SIG-M5 (cell line): ENCODE measurements around the gene AP4B1.
A peak's percentile ranks its signal among the peaks of the same experiment; 100 is the strongest.
"Not testable (repeated sequence)": the region's sequence is repeated elsewhere in the genome, so short reads cannot be mapped to it uniquely, and the experiment has no call there.

ENCODE experiments used
- DNase-seq: peaks from one replicate; lab custom pipeline; 2025; lab: John Stamatoyannopoulos, UW

AP4B1 gene

GRCh38 chr1:113904674-113905434, at the start of gene AP4B1, which contains the start of gene DCLRE1B:
TSS of gene AP4B1 (minus strand) at chr1:113904799. CDS start at chr1:113904717, 82 bp downstream.
TSS of gene DCLRE1B (plus strand) at chr1:113905326. CDS start at chr1:113905587, 261 bp downstream.
- DNase-seq: peak; percentile 98

- no peak for DNase-seq
These were observed 47.1 kb upstream of the AP4B1 start for GRCh38 chr1:113951719-113952118.

DNA sequence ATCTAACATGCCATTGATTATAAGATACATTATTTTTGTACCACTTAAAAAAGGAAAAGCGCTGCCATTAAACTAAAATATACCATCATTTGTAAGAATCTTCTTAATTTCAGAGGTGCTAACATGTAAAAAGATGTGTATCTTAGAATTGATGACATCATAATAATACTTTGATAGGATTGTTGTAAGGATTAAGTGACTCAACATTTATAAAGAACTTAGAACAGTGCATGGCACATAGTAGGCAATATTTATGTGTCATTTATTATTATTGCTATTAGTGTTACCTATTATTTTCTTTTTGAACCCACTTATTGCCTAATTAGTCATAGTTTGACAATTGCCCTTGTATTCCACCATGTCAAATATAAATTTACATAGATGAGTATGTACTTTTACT, 46.3 kb upstream of the AP4B1 start:
- DNase-seq: no peak

GRCh38 chr1:113949007-113949406, 44.4 kb upstream of the AP4B1 start:
- no peak for DNase-seq

DNA sequence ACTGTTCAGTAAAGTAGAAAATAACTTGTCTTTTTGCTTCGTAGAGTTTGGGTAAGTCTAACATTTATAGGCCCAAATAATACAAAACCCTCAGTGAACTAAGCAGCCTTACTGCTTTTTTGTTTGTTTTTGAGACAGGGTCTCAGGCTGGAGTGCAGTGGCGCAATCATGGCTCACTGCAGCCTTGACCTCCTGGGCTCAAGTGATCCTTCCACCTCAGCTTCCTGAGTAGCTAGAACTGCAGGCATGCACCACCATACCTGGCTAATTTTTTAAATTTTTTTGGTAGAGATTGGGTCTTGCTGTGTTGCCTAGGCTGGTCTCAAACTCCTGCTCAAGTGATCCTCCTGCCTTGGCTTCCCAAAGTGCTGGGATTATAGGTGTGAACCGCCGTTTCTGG, 43.6 kb upstream of the AP4B1 start:
- not testable (repeated sequence) for DNase-seq

- DNase-seq: no peak
These were observed 42.9 kb upstream of the AP4B1 start for GRCh38 chr1:113947388-113948107.

- no peak for DNase-seq
These were observed 42.2 kb upstream of the AP4B1 start for GRCh38 chr1:113946678-113947387.

DNA sequence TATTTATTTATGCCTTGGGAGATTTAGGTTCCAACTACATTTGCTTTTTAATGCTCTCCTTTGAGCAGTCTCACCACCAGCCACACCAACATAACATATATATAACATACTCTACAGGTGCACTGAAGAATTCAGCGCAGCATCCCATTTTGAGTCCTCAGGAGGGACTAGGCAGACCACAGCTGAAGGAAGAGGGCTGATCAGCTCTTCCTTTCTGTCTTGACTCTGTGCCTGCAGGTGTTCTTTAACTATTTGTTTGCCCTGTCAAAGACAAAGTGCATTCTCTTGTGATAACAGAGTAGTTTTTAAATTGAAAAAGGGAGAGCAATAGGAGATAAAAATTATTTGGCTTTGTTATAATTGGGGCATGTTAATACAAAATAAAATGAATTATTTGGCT, 41.5 kb upstream of the AP4B1 start:
- no peak for DNase-seq

GRCh38 chr1:113945329-113945728, 40.7 kb upstream of the AP4B1 start:
- no peak for DNase-seq

DNA sequence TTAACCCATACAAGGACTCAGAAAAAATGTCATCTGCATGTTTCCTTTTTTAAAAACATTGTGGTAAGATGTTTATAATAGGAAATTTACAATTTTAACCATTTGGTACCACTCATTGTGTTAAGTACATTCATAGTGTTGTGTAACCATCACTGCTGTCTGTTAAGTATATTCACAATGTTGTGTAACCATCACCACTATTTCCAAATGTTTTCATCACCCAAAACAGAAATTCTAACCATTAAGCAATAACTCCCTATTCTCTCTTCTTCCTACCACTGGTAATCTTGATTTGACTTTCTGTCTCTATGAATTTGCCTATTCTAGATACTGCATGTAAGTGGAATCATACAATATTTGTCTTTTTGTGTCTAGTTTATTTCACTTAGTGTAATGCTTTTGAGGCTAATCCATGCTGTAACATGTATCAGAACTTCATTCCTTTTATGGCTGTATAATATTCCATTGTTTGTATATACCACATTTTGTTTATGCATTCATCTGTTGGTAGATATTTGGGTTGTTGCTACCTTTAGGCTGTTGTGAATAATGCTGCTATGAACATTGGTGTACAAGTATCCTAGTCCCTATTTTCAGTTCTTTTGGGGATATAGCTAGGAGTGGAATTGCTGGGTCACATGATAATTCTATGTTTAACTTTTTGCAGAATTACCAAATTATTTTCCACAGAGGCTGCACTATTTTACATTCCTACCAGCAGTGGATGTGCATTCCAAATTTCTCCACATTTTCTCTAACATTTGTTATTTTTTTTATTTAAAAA, 38.6 kb upstream of the AP4B1 start:
- DNase-seq: peak; percentile 69

- no peak for DNase-seq
These were observed 37.9 kb upstream of the AP4B1 start for GRCh38 chr1:113942527-113942926.

- DNase-seq: no peak
These were observed 36.6 kb upstream of the AP4B1 start for GRCh38 chr1:113941245-113941559.

DNA sequence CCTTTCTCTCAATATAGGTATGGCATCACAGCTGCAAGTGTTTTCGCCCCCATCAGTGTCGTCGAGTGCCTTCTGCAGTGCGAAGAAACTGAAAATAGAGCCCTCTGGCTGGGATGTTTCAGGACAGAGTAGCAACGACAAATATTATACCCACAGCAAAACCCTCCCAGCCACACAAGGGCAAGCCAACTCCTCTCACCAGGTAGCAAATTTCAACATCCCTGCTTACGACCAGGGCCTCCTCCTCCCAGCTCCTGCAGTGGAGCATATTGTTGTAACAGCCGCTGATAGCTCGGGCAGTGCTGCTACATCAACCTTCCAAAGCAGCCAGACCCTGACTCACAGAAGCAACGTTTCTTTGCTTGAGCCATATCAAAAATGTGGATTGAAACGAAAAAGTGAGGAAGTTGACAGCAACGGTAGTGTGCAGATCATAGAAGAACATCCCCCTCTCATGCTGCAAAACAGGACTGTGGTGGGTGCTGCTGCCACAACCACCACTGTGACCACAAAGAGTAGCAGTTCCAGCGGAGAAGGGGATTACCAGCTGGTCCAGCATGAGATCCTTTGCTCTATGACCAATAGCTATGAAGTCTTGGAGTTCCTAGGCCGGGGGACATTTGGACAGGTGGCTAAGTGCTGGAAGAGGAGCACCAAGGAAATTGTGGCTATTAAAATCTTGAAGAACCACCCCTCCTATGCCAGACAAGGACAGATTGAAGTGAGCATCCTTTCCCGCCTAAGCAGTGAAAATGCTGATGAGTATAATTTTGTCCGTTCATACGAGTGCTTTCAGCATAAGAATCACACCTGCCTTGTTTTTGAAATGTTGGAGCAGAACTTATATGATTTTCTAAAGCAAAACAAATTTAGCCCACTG, 36.0 kb upstream of the AP4B1 start:
- peak; percentile 84 for DNase-seq

DNA sequence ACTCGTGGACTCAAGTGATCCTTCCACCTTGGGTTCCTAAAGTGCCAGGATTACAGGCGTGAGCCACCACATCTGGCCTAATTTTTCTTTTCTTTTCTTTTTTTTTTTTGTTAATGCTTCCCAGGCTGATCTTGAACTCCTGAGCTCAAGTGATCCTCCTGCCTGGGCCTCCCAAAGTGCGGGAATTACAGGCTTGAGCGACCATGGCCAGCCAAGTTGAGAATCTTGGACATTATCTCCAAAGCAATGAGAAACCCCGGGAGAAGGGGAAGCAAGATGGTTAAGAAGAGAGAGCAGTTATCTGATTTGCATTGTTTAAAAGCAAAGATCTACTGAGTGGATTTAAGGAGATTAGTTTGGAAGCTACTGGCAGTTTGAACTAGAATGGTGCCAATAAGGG, 33.6 kb upstream of the AP4B1 start:
- no peak for DNase-seq

- no peak for DNase-seq
These were observed 32.5 kb upstream of the AP4B1 start for GRCh38 chr1:113937146-113937545.

GRCh38 chr1:113935970-113936369, 31.4 kb upstream of the AP4B1 start:
- no peak for DNase-seq

GRCh38 chr1:113935176-113935575, 30.6 kb upstream of the AP4B1 start:
- DNase-seq: no peak

DNA sequence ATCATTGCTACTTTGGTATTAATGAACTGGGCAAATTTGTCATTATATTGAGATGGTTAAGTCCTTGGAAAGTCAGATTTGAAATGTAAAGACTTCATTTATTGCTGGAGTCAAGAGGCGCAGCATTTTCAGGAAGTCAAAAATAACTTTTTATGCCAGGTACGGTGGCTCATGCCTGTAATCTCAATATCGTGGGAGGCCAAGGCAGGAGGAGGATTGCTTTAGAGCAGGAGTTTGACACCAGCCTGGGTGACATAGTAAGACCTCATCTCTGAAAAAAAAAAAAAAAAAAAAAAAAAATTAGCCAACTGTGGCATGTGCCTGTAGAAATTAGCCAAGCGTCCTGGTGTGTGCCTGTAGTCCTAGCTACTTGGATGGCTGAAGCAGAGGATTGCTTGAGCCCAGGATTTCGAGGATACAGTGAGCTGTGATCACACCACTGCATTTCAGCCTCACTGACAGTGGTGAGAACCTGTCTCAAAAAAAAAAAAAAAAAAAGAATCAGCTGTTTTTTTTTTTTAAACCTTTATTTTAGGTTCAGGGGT, 30.0 kb upstream of the AP4B1 start:
- DNase-seq: no peak

DNA sequence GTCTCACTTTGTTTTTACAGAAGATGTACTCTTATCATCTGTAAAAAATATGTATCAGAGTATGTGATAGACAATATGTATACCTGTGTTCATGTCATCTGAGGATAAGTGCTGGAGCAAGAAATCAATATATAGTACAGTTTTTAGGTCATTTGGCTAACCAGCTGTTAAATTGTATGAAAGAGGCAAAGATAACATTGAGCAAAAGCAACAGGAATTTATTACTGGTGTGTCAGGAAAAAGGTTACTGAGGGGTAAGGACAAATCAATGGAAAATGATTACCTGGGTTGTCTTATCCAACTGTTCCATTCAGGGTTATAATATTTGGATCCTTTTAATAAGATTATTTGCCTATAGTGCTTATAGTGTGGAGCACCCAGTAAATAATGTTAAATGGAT, 29.4 kb upstream of the AP4B1 start:
- DNase-seq: no peak

DNA sequence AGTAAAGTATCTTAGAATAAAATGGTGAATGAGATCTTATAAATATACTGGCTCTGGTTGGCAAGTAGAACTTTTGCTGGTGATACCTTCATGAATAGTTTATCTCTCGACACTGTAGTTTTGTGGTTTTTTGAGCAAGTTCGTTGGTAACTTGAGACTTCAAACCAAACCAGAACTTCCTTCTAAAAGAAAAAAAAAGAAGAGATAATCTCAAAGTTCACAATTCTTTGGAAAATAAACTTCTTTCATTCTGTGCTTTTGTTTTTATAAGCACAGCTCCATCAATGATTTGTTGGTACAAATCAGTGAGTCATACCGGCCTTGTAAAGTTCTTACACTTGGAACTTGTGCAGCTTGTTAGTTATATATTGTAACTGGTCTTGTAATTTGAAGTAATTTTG, 26.9 kb upstream of the AP4B1 start:
- no peak for DNase-seq
